Hypothalamus (tissue), 51 donors: Measurements from ENCODE around the gene ZMIZ1.
A peak's percentile ranks its signal among the peaks of the same experiment; 100 is the strongest.

Experiments
- DNase-seq, 51 donors: peaks; one replicate each; lab custom pipeline; 2025; lab: John Stamatoyannopoulos, UW

Gene ZMIZ1

GRCh38 chr10:79111846-79112614 is 43.3 kb downstream of the ZMIZ1 start:
- DNase-seq: no peak

- peak in 8 of 51 donors; percentile 20 to 40 (median 26) for DNase-seq
Measured at GRCh38 chr10:79112881-79113431, 44.2 kb downstream of the ZMIZ1 start.

- no peak for DNase-seq
Measured at GRCh38 chr10:79113827-79114226, 45.1 kb downstream of the ZMIZ1 start.

GRCh38 chr10:79115302-79115701 is 46.5 kb downstream of the ZMIZ1 start:
- no peak for DNase-seq

GRCh38 chr10:79116368-79116767 is 47.6 kb downstream of the ZMIZ1 start:
- no peak for DNase-seq

DNA sequence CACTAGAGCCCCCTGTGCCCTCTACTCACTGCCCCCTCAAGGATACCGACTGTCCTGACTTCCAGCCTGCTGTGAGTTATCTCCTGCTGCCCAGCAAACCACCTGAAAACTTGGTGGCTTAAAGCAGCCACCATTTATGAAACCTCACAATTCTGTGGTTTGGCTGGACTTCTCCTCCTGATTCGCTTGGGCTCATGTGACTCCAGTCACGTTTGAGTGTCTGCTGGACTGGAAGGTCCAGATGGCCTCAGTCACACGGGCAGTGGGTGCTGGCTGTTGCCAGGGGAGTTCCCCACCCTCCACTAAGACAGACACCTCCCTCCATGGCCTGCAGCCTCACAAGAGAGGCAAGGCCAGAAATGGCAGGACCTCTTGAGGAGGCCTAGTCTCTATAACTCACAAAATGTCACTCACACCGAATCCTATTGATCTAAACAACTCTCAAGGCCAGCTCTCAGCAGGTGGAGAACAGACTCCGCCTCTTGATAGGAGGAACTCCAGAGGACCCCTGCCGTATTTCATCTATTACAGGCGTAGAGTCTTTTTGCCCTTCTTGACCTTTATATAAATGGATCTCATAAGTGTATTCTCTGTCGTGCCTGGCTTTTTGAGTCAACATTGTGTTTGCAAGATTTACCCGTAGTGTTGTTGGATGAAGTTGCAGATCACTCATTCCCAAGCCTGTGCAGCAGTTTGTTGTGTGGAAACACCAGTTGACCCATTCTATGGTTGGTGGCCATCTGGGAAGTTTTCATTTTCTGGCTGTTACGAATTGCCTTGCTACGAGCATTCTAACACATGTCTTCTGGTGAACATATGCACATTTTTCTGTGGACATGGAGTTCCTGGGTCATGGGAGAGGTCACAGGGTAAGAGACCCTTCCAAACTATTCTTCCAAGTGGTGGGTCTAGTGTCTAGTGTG is 48.3 kb downstream of the ZMIZ1 start:
- peak in 1 of 51 donors; percentile 18 for DNase-seq

DNA sequence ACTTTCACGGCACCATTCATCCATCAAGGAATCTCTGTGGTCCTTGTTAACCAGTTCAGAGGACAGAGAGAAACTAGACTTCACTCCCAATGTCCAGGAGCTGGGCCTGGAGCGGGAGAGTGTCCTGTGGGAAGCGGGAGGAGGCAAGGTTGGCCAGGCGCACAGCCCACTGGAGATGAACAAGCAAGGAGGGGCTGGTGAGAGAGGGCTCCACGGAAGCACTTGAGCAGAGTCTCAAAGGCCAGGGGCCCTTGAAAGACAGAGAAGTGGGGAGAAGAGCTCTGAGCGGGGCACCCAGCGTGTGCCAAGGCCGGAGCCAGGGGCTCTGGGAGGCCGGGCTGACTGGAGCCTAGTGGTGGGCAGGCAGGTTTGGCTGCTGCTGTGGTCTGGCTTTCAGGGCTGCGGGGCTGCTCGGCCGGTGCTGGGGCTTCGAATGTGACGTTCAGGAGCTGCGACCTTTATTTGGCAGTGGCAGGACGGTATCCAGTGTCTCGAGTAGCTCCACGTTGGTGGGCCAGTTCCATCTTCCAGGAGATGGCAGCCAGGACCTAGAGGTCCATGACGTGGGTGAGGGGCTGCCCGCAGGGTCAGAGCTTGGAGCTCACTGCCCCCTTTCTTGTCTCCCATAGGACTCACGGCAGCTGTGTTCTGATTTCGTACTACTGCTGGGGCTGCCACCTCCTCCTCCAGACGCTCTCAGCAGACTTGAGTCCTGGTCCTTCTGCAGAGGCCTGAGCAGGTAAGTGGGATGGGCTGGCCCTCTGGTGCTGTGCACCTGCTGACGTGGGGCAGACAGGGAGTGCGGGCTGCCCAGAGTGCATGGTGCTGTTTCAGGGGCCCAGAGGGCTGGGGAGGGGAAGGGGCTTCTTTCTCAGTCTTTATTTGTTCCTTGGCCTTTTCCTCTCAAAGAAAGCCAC is 49.8 kb downstream of the ZMIZ1 start:
- no peak for DNase-seq

- DNase-seq: no peak
Measured at GRCh38 chr10:79119306-79119705, 50.5 kb downstream of the ZMIZ1 start.

DNA sequence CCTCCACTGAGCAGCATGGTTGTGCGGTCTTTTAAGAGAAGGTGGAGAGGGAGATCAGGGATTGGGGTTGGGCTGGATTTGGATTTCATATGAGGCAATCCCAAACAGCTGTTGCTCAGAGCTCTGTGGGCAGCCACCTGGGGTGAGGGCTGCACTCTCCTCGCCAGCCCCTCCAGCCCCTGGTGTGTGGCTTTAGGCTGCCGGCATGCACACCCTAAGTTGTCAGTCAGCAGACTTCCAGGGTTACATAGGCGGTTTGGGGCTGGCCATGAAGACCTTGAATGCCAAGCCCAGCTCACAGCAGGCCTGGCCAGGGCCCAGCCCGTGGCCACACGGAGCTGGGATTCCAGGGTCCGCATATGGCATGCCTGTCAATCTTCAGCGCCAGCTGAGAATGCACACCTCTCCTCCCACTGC is 54.8 kb downstream of the ZMIZ1 start:
- no peak for DNase-seq

DNA sequence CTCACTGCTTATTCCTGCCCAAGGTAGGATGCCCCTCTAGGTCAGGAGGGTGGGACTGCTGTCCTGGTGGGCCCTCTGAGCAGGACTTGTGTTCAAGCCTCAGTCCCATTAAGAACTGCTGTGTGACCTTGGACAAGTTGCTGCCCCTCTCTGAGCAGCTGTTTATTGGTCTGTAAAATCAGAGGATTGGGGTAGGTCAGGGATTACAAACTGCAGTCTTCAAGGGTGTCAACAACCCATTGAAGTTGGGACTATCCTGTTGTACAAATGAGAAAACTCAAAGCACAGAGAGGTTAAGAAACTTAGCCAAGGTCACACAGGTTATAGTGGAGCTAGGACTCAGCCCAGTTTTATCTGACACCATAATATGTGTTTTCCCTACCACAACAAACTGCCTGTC is 55.3 kb downstream of the ZMIZ1 start:
- no peak for DNase-seq

GRCh38 chr10:79125092-79125491 is 56.3 kb downstream of the ZMIZ1 start:
- no peak for DNase-seq

DNA sequence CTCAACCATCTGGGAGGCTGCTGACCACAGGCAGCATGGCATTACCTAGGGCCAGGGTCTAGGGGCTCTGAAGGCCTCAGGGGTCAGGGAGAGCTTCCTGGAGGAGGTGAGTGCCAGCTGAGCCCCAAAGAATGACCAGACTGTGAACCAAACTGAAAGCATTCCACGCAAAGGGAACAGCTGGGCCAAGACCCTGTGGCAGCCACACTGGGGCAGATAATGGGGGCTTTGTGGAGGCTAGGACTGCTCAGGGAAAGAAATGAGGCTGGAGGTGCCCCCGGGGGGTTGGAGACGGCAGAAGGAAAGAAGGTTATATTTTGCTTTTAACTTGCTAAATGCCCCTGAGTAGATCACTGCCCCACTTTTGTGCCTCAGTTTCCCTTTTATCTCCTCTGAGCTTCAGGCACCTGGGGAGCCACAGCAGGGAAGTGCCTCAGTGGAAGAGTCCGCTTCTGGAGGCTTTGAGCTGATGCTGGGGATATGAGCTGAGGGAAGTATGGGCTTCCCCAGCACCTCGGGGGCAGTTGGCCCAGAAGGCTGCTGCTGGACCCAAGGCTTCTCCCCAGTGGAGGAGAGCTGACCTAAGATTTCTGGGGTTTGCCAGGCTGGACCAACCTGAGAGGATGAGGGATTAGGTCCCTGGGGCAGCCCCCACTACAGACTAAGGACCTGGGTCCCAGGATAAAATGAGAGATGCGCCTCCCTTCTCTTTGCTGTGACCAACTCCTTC is 57.8 kb downstream of the ZMIZ1 start:
- DNase-seq: no peak

DNA sequence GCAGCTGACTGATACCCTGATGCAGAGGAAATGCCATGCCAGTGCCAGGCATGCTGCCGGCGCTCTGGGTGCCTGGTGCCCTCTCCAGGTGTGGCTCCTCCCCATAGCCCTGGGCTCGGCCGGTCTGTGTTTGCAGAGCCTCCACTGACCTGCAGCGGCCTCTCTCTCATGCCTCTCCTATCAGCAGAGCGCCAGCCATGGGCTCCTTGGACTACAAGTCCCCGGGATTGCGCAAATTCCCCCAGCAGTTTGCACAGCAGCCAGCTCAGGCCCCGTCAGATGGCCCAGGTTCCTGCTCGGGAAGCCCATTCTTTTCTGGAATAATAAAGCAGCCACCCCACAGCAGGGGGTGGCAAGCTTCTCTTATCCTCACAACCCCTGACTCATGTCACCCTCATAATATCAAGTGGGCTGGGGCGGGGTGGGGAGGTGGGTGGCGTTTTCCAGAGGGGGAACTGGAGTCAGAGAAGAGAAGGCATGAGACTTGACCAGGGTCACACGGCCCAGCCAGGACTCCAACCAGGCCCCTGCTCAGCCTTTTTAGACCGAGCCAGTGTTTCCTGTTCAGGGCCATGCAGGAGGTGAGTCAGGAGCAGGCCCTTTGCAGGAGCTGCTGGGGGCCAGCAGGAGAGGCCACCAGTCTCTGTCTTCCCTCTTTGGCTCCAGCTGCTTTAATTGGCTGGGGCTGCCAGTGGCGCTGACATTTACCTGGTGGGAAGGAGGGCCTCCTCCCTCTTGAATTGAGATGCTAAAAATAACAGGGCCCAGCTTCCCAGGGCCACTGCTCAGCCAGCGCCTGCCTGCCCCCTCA is 58.6 kb downstream of the ZMIZ1 start:
- DNase-seq: peak in 2 of 51 donors; percentile 25 to 33

DNA sequence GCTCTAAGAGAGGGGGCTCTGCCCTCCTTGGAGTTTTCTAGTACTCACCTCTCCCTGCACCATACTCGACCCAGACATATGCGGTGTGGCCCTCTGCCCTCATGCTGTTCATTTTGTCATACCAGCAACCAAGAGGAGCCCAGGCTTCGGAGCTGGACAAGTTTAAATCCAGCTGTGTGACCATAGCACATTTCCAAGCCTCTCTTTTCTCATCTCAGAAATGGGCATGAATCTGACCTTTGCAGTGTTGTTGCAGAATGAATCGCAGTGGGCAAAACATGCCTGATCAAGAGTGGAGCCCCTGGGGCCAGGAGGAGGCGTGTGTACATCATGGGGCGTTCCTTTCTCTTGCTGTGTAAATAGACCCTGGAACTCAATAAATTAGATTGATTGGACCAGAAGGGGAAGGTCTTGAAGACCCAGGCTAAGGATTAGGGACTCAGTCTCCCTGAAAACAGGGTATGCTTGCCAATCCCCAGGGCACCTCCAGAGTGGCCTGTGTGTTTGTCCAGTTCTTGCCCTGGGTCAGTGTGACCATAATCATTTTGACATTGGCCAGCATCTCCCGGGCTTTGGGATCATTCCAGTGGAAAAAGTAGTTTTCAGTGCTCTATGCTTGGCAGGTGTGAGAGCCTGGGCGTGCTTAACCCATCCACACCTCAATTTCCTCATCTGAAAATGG is 59.6 kb downstream of the ZMIZ1 start:
- DNase-seq: no peak

- no peak for DNase-seq
Measured at GRCh38 chr10:79128923-79129305, 60.1 kb downstream of the ZMIZ1 start.

GRCh38 chr10:79129361-79129997 is 60.7 kb downstream of the ZMIZ1 start:
- peak in 4 of 51 donors; percentile 21 to 48 (median 35) for DNase-seq

- no peak for DNase-seq
Measured at GRCh38 chr10:79130255-79130654, 61.5 kb downstream of the ZMIZ1 start.

GRCh38 chr10:79130846-79131245 is 62.1 kb downstream of the ZMIZ1 start:
- no peak for DNase-seq
